Upper lobe of right lung (tissue), 1 donor: ENCODE results near the gene SLC6A17. TPM values are rescaled to one million over a fixed set of nuclear protein-coding genes. Genes with fewer than 3 reads are reported as not detected.

Experiments
- ATAC-seq: fragments of 200-7000 bp; cut with Tn5 transposase; one replicate; pipeline ENCODE4 v1.9.1; 2020; ENCODE audit warnings: mild to moderate bottlenecking, moderate library complexity
- DNase-seq: peaks from one replicate; pipeline ENCODE4 v3.0.0-alpha.2; 2020
- H3K27ac ChIP-seq: fragments of 200-600 bp; one replicate; pipeline ENCODE4 v1.8.0; 2022
- H3K27me3 ChIP-seq: fragments of 200-600 bp; one replicate; pipeline ENCODE4 v1.8.0; 2022; ENCODE audit warnings: mild to moderate bottlenecking
- H3K36me3 ChIP-seq: fragments of 200-600 bp; one replicate; pipeline ENCODE4 v1.8.0; 2022
- H3K4me1 ChIP-seq: fragments of 200-600 bp; one replicate; pipeline ENCODE4 v1.8.0; 2022
- H3K4me3 ChIP-seq: fragments of 200-600 bp; one replicate; pipeline ENCODE4 v1.8.0; 2022; ENCODE audit warnings: mild to moderate bottlenecking
- H3K9me3 ChIP-seq: fragments of 200-600 bp; one replicate; pipeline ENCODE4 v1.8.0; 2022
- CTCF ChIP-seq: fragments of 200-600 bp; IDR thresholded peaks from one replicate; pipeline ENCODE4 v1.8.0; 2022; ENCODE audit warnings: antibody characterized with exemption
- intact Hi-C: fragments of 100-400 bp; cut with DNase I; formaldehyde crosslinking; loops from one replicate; pipeline ENCODE4 v1.11.0; 2022
- total RNA-seq: library from RNA; stranded (reverse); fragmentation: NEBNext Ultra II Directional; extraction: Animal tissue kit (Norgen Biotek cat#: 25700); gene quantifications from one replicate; pipeline ENCODE4 v1.2.1, GENCODE V29; 2021
- donor health status: DM: no; HTN: yes; CAD: no; lungs with severe emphysema.

Gene SLC6A17
- total RNA-seq, 1 donor from 2014 or later: 0.06 TPM

GRCh38 chr1:110245876-110246620 is 95.8 kb downstream of the SLC6A17 start:
- Histone ChIP-seq H3K4me3 (no peak overlapping the region), H3K27ac (no peak overlapping the region), H3K4me1 (no peaks in the 10 kb centered on the region), H3K9me3 (no peaks in the 10 kb centered on the region), H3K36me3 (no peaks in the 10 kb centered on the region), H3K27me3 (no peaks in the 10 kb centered on the region)
- intact Hi-C loops: no loop called here
- TF ChIP-seq CTCF: no peak
- ATAC-seq (no peak), DNase-seq (no peak)

- no peak for ATAC-seq
- no peaks in the 10 kb centered on the region for H3K9me3 ChIP-seq
- no peaks in the 10 kb centered on the region for H3K27me3 ChIP-seq
- intact Hi-C loops: no loop called here
- no peak overlapping the region for H3K27ac ChIP-seq
- no peak for DNase-seq
- no peak for TF ChIP-seq CTCF
- no peaks in the 10 kb centered on the region for H3K4me1 ChIP-seq
- H3K4me3 ChIP-seq: no peak overlapping the region
- H3K36me3 ChIP-seq: no peaks in the 10 kb centered on the region
Measured at GRCh38 chr1:110248746-110249145, 98.5 kb downstream of the SLC6A17 start.

DNA sequence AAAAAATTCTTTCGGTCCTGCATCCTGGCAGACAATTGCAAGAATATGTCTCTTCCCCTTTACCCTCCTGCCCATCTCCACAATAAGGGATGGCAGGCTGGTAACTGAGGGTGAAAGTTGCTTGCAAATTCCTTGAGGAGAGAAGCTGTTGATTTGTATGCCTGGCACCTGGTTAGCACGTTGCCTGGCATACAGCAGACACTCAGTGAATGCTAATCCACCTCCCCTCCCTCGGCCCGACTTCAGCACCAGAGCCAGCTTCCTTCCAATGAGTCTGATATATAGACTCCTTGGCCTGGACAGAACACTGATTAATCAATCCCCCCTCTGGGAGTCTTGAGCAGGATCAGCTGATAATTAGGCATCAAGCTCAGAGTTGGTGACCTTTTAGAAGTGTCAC is 99.0 kb downstream of the SLC6A17 start:
- intact Hi-C loops: no loop called here
- DNase-seq (no peak), ATAC-seq (no peak)
- H3K27me3 ChIP-seq: no peaks in the 10 kb centered on the region
- H3K36me3 ChIP-seq: no peaks in the 10 kb centered on the region
- no peaks in the 10 kb centered on the region for H3K4me1 ChIP-seq
- H3K9me3 ChIP-seq: no peaks in the 10 kb centered on the region
- no peak overlapping the region for H3K27ac ChIP-seq
- TF ChIP-seq CTCF: no peak
- H3K4me3 ChIP-seq: no peak overlapping the region

DNA sequence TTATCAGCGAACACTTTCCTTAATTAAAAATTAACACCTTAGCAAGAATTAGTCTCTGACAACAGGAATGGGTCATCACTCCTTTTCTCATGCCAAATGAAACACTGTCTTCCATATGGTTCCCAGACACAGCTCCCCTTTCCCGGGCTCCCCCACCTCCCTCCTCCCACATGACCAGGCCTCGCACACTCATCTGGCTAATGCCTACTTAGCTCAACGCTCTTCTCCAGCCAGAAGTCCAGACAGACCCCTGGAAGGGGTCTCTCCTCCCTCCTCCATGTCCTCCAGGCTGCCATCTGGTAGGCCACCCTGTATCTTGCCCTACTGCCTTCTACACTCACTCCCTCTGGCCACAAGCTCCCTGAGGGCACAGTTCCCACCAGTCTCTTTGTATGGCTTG is 99.7 kb downstream of the SLC6A17 start:
- H3K4me1 ChIP-seq: no peaks in the 10 kb centered on the region
- DNase-seq: no peak
- H3K27ac ChIP-seq: no peak overlapping the region
- ATAC-seq: no peak
- no peaks in the 10 kb centered on the region for H3K9me3 ChIP-seq
- H3K4me3 ChIP-seq: no peak overlapping the region
- no peaks in the 10 kb centered on the region for H3K27me3 ChIP-seq
- no peaks in the 10 kb centered on the region for H3K36me3 ChIP-seq
- intact Hi-C loops: no loop called here
- no peak for TF ChIP-seq CTCF

- no peak for ATAC-seq
- DNase-seq: no peak
- intact Hi-C loops: no loop called here
- TF ChIP-seq CTCF: no peak
- Histone ChIP-seq H3K4me1 (no peaks in the 10 kb centered on the region), H3K27me3 (no peaks in the 10 kb centered on the region), H3K27ac (no peak overlapping the region), H3K4me3 (no peak overlapping the region), H3K36me3 (no peaks in the 10 kb centered on the region), H3K9me3 (no peaks in the 10 kb centered on the region)
Measured at GRCh38 chr1:110250749-110251148, 100.5 kb downstream of the SLC6A17 start.

Other genes with a start within 250 kb of the SLC6A17 start
- 79.8 TPM for gene CSF1, start 239.6 kb upstream of the SLC6A17 start, total RNA-seq
- 91.7 TPM for gene AHCYL1, start 165.7 kb upstream of the SLC6A17 start, total RNA-seq
- 35.6 TPM for gene STRIP1, start 115.9 kb upstream of the SLC6A17 start, total RNA-seq
- gene ALX3, start 79.8 kb upstream of the SLC6A17 start, total RNA-seq: not detected
- not detected for gene UBL4B, start 38.1 kb upstream of the SLC6A17 start, total RNA-seq
- 11.1 TPM for gene KCNC4, start 59.8 kb downstream of the SLC6A17 start, total RNA-seq
- gene RBM15, start 188.9 kb downstream of the SLC6A17 start, total RNA-seq: 22.1 TPM
- gene SLC16A4, start 240.5 kb downstream of the SLC6A17 start, total RNA-seq: 15.9 TPM